Vagina (tissue), 2 donors: ENCODE data around the gene MMP23B. TPM values are rescaled to one million over a fixed set of nuclear protein-coding genes. Genes with fewer than 3 reads are reported as not detected.
"Not testable (repeated sequence)": the region's sequence is repeated elsewhere in the genome, so short reads cannot be mapped to it uniquely, and the experiment has no call there.

Experiments used
- DNase-seq, 2 donors: peaks; one replicate each; pipeline ENCODE4 v3.0.0-alpha.2; 2017; ENCODE audit errors: extremely low spot score in 2 of 2
- H3K27ac ChIP-seq: fragments of 200-600 bp; sonication (generic); one replicate; pipeline ENCODE4 v1.5.1; 2019
- H3K27me3 ChIP-seq: fragments of 200-600 bp; sonication (generic); one replicate; pipeline ENCODE4 v1.5.1; 2019
- H3K36me3 ChIP-seq, 2 donors: fragments of 200-600 bp; sonication (generic); one replicate each; pipeline ENCODE4 v1.5.1; 2017 to 2019
- H3K4me1 ChIP-seq: fragments of 200-600 bp; sonication (generic); one replicate; pipeline ENCODE4 v1.5.1; 2019
- H3K4me3 ChIP-seq, 2 donors: fragments of 200-600 bp; sonication (generic); 1 replicate in 1 of 2; 2 replicates in 1 of 2; pipeline ENCODE4 v1.5.1; 2016 to 2019
- H3K9me3 ChIP-seq: fragments of 200-600 bp; sonication (generic); one replicate; pipeline ENCODE4 v1.5.1; 2019
- CTCF ChIP-seq, 3 experiments: fragments of 450-650 bp in 2 of 3; fragments of 200-600 bp in 1 of 3; sonication (generic) in 1 of 3; IDR thresholded peaks; one replicate each; pipeline ENCODE4 v1.5.1; 2017 to 2019; ENCODE audit warnings: antibody characterized with exemption in 3 of 3, mild to moderate bottlenecking in 2 of 3, moderate library complexity in 2 of 3
- POLR2A ChIP-seq, 2 donors: fragments of 450-650 bp; IDR thresholded peaks; one replicate each; pipeline ENCODE4 v1.6.1; 2017; ENCODE audit warnings: antibody characterized with exemption in 2 of 2, mild to moderate bottlenecking in 2 of 2, moderate library complexity in 2 of 2
- POLR2AphosphoS5 ChIP-seq, 2 donors: sonication (generic); formaldehyde crosslinking; IDR thresholded peaks; one replicate each; pipeline ENCODE4 v1.9.0; 2017; ENCODE audit warnings: antibody characterized with exemption in 2 of 2, mild to moderate bottlenecking in 2 of 2, low read depth in 1 of 2; ENCODE audit not compliant: insufficient read depth in 1 of 2
- intact Hi-C: fragments of 100-400 bp; cut with DNase I; formaldehyde crosslinking; loops from one replicate; pipeline ENCODE4 v1.15.1; 2023
- total RNA-seq: library from RNA; depleted of rRNA; stranded (reverse); fragments of >200 nt; gene quantifications from one replicate; pipeline ENCODE4 v1.2.3, GENCODE V29; 2016

Gene MMP23B
- total RNA-seq, 1 donor from 2014 or later: 42.7 TPM

DNA sequence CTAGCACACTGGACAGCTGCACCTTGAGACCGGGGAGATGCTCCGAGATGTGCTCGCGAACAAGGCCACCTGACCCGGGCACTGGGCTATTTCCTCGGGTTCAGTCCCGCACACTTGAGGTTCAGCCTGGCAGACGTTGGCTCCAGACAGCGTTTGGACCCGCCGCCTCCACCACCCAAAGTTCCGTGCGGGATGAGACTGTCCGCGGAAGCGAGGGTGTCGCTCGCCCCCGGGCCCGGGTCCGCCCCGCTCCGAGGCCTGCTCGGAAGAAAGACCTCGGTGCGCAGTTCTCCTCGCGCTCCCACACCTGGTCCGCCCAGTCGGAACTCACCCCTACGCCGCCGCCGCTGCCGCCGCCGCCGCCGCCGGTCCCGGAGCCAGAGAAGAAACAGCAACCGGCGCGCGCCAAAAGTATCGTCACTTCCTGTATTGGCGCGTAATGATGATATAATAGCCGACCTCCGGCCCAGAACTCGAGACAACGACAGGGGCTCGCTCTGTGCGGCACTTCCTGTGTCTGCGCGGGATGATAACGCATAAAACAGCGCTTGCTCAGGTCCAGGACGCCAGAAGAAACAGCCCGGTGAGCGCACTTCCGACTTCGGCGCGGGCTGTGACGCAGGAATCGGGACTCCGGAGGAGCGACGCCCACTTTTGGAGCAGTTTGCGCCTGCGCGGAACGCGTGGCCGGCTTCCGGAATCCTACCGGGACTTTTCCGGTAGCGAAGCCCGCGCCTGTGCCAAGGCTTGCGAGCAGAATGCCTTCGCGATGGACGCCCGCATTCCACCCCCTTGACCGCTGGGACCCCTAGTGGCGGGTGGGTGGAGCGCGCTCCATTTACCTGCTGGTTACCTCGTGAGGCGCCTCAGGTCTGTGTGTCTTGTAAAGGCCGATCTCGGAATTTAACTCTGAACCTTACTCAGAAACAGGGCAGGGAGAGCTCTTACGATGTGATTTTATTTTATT lies 26.9 kb downstream of the MMP23B start, which contains the start of gene CDK11B:
TSS of gene CDK11B (minus strand) at position 422 of the 967 bp plus-strand sequence. CDS start 1,519 bp downstream, outside the sequence.
- TF ChIP-seq POLR2AphosphoS5 (IDR thresholded peaks at IDR 0.05; ENCODE audit: insufficient read depth in 1 of 2, low read depth in 1 of 2): peak; percentile 91 to 99
- TF ChIP-seq CTCF (IDR thresholded peaks at IDR 0.05): peak in 1 of 3 experiments; percentile 39
- Histone ChIP-seq H3K4me3 (peak within 1 kb of the TSS; percentile 50 to 71), H3K27ac (peak within 1 kb of the TSS; percentile 84), H3K4me1 (peaks cover 21% of the 10 kb centered on the region), H3K36me3 (peaks cover 0 to 30% of the 10 kb centered on the region in 2 donors)
- intact Hi-C loops, H3K9me3 ChIP-seq, H3K27me3 ChIP-seq: not testable (repeated sequence)
- peak in 1 of 2 donors; percentile 93 for DNase-seq

GRCh38 chr1:1662392-1662791 lies 30.4 kb downstream of the MMP23B start:
- H3K27me3 ChIP-seq, H3K9me3 ChIP-seq, DNase-seq, H3K4me3 ChIP-seq, intact Hi-C loops, H3K4me1 ChIP-seq: not testable (repeated sequence)
- H3K27ac ChIP-seq: peak overlapping the region; percentile 51
- peaks cover 0 to 25% of the 10 kb centered on the region in 2 donors for H3K36me3 ChIP-seq

- DNase-seq, intact Hi-C loops: not testable (repeated sequence)
These were observed 31.0 kb downstream of the MMP23B start for GRCh38 chr1:1662830-1663560.

DNA sequence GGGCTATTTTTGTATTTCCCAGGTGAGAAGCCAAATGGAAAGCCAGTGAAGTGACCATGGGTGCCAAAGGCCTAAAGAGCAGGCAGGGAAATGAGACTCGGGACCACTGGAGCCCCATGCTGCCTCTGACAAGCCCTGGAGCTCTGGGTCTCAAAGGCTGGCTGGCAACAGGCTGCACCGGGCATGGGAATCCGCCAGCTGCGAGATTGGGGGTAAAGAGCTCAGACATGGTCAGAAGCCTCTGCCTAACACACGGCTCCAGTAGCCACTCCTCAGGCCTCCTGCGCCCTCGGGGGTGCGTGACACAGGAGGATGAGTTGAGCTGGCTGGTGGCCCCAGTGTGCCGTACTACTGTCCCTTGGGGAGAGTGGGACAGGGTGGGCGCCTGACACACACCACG lies 32.3 kb downstream of the MMP23B start:
- H3K27me3 ChIP-seq, intact Hi-C loops, H3K4me1 ChIP-seq, H3K9me3 ChIP-seq, H3K4me3 ChIP-seq, H3K27ac ChIP-seq, DNase-seq: not testable (repeated sequence)
- H3K36me3 ChIP-seq: peaks cover 0 to 41% of the 10 kb centered on the region in 2 donors

More at GRCh38 chr1:1662830-1663560, 31.0 kb downstream of the MMP23B start:
- Histone ChIP-seq H3K27ac (peak overlapping the region; percentile 51), H3K36me3 (peaks cover 0 to 30% of the 10 kb centered on the region in 2 donors)
- H3K4me1 ChIP-seq, H3K27me3 ChIP-seq, H3K4me3 ChIP-seq, H3K9me3 ChIP-seq: not testable (repeated sequence)

DNA sequence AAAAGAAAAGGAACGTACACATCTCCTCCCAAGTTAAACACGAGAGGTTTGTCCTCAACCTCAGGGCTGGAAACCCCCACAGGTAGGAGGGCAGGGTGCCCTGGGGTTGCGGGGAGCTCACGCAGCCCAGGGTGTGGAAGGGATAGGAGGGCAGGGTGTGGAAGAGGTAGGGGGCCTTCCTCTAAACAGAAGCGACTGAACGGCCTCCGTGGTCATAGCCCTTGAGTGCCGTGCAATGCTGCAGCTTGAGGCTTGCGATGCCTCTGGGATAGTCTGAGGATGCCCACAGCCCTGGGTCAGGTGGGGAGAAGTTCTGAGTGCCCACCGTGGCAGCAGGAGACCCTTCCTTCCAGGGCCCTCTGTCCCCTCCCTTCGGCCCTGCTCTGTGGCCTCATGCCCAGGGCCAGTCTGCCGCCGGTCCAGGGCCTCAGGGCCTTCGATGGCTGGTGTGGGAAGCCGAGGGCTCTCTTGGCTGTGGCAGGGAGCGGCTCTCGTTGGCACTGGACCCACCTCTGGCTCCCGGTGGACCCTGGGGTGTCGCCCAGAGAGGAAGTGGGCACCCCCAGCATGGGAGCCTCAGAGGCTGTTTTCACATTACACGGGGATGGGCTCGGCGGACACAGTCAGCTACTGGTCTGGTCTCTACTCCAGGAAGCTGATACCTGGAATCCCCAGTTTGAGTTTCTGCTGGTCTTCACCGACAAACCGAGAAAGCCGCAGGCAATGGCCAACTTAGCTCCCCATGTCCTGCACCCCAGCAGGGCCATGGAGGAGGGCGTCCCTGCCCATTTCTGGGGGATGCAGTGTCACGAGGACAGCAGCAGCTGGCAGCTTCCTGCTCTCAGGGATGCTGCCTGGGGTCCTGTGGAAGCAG lies 33.2 kb downstream of the MMP23B start:
- H3K36me3 ChIP-seq: peaks cover 0 to 49% of the 10 kb centered on the region in 2 donors

More for the DNA sequence above, 33.2 kb downstream of the MMP23B start:
- TF ChIP-seq POLR2AphosphoS5 (IDR thresholded peaks at IDR 0.05; ENCODE audit: insufficient read depth in 1 of 2, low read depth in 1 of 2) (no peak), CTCF (IDR thresholded peaks at IDR 0.05) (no peak), POLR2A (IDR thresholded peaks at IDR 0.05) (no peak)
- Histone ChIP-seq H3K27ac (no peak overlapping the region), H3K9me3 (no peaks in the 10 kb centered on the region), H3K4me1 (peaks cover 9% of the 10 kb centered on the region), H3K4me3 (no peak overlapping the region), H3K27me3 (no peaks in the 10 kb centered on the region)
- intact Hi-C loops: no loop called here
- no peak for DNase-seq
